ENCODE data around the gene PPBP. TPM values are rescaled to one million over a fixed set of nuclear protein-coding genes. Genes with fewer than 3 reads are reported as not detected.

The PPBP gene
- polyA plus RNA-seq, 1 of the 3 experiments (the other 2 are of a cell fraction) = not detected

DNA sequence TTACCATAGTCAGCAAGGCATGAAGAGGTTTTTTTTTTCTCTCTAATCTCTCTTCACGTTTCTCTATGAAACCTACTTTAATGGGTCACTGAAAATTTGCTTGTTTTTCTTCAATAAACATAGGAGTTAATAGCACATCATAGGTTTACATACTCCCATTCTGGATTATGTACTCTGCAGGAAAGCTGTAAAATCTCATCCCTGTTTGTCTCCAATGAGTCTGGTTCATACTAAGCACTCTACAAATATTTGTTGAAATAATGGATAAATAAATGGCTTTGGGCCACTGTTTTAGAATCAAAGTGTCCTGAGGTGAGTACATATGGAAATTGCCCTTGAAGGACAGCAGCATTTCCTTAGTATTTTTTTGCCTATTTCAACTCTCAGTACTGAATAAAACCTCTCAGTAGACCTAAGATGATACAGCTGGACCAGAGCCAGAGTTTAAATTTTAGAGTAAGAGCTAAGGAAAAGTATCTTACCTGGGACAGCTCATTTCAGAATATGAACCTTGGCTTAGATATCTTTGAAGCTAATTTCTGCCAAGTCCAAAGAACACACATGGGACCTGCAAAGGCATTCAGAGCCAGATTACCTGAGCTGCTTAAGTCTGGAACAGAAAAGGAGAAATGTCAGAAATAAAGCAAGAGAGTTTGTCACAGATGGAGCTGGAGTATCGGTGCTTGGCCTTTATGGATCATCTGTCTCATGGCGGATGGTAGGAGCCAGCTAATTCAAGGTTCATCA lies 40.6 kb downstream of the PPBP start:
- no peak overlapping the region for H3K4me2 ChIP-seq
- H3K4me1 ChIP-seq (ENCODE audit: control insufficient read depth in 1 of 2, insufficient read depth in 2 of 2, low read depth in 1 of 2, low read length in 1 of 2) = no peaks in the 10 kb centered on the region
- no peak overlapping the region for H3K4me3 ChIP-seq (ENCODE audit: low read depth in 2 of 2, low read length in 1 of 2)
- no peak overlapping the region for H3K27ac ChIP-seq (ENCODE audit: low read depth in 2 of 2, low read length in 1 of 2)
- H4K20me1 ChIP-seq (ENCODE audit: insufficient read depth) = no peaks in the 10 kb centered on the region
- ChIA-PET POLR2A (no interaction called here), CTCF (interaction anchor here (0.9 kb wide), 1 partner anchor 30 kb away, joined by 3 read pairs; no protein-coding TSS in a partner anchor)
- H3K9me2 ChIP-seq = no peaks in the 10 kb centered on the region
- no peaks in the 10 kb centered on the region for H3K36me3 ChIP-seq (replicated peaks in 1 of 2; ENCODE audit: control insufficient read depth in 1 of 2, insufficient read depth in 2 of 2, low read length in 1 of 2)
- WGBS (ENCODE audit: low lambda C conversion rate) = 6% methylated on average over 3 of the region's 3 CpGs
- no peaks in the 10 kb centered on the region for H3K79me2 ChIP-seq (ENCODE audit: insufficient read depth)
- no peak for TF ChIP-seq GABPA (IDR thresholded peaks at IDR 0.05; ENCODE audit: low read depth)
- no peak for TF ChIP-seq MXI1 (IDR thresholded peaks at IDR 0.05; ENCODE audit: low read depth, low read length)
- TF ChIP-seq MAX (IDR thresholded peaks at IDR 0.05; ENCODE audit: low read depth) = no peak
- TF ChIP-seq RAD21 (IDR thresholded peaks at IDR 0.05; ENCODE audit: low read length) = no peak
- no peak for TF ChIP-seq FOXM1 (IDR thresholded peaks at IDR 0.05; ENCODE audit: low read depth)
- H3K9me3 ChIP-seq = no peaks in the 10 kb centered on the region
- peaks cover 35% of the 10 kb centered on the region for H3K27me3 ChIP-seq (ENCODE audit: insufficient read depth)
- no peak overlapping the region for H2AFZ ChIP-seq (ENCODE audit: low read depth)
- no peak for DNase-seq
- no peak overlapping the region for H3K9ac ChIP-seq
- no peaks in the 10 kb centered on the region for H3F3A ChIP-seq (replicated peaks; ENCODE audit: insufficient read depth)

- no peaks in the 10 kb centered on the region for H3K9me2 ChIP-seq
- H2AFZ ChIP-seq (ENCODE audit: low read depth) = no peak overlapping the region
- no peak overlapping the region for H3K4me2 ChIP-seq
- H3K27me3 ChIP-seq (ENCODE audit: insufficient read depth) = peaks cover 35% of the 10 kb centered on the region
- 6% methylated on average over 3 of the region's 3 CpGs for WGBS (ENCODE audit: low lambda C conversion rate)
- H3K4me1 ChIP-seq (ENCODE audit: control insufficient read depth in 1 of 2, insufficient read depth in 2 of 2, low read depth in 1 of 2, low read length in 1 of 2) = no peaks in the 10 kb centered on the region
- H4K20me1 ChIP-seq (ENCODE audit: insufficient read depth) = no peaks in the 10 kb centered on the region
- no peak overlapping the region for H3K4me3 ChIP-seq (ENCODE audit: low read depth in 2 of 2, low read length in 1 of 2)
- H3F3A ChIP-seq (replicated peaks; ENCODE audit: insufficient read depth) = no peaks in the 10 kb centered on the region
- ChIA-PET CTCF (no interaction called here), POLR2A (no interaction called here)
- H3K27ac ChIP-seq (ENCODE audit: low read depth in 2 of 2, low read length in 1 of 2) = no peak overlapping the region
- H3K79me2 ChIP-seq (ENCODE audit: insufficient read depth) = no peaks in the 10 kb centered on the region
- no peaks in the 10 kb centered on the region for H3K9me3 ChIP-seq
- no peak overlapping the region for H3K9ac ChIP-seq
- DNase-seq = no peak
- no peaks in the 10 kb centered on the region for H3K36me3 ChIP-seq (replicated peaks in 1 of 2; ENCODE audit: control insufficient read depth in 1 of 2, insufficient read depth in 2 of 2, low read length in 1 of 2)
- TF ChIP-seq, protein P1, sequence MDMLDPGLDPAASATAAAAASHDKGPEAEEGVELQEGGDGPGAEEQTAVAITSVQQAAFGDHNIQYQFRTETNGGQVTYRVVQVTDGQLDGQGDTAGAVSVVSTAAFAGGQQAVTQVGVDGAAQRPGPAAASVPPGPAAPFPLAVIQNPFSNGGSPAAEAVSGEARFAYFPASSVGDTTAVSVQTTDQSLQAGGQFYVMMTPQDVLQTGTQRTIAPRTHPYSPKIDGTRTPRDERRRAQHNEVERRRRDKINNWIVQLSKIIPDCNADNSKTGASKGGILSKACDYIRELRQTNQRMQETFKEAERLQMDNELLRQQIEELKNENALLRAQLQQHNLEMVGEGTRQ (IDR thresholded peaks at IDR 0.05; ENCODE audit: borderline replicate concordance, low read depth, low read length) = no peak
- TF ChIP-seq EZH2phosphoT487 (IDR thresholded peaks at IDR 0.05; ENCODE audit: borderline replicate concordance, low read depth) (no peak), YY1 (IDR thresholded peaks at IDR 0.05; ENCODE audit: low read depth) (no peak), GATA2 (CRISPR knock-in tag; IDR thresholded peaks at IDR 0.05) (no peak), TCF12 (IDR thresholded peaks at IDR 0.05) (no peak), SIN3A (IDR thresholded peaks at IDR 0.05; ENCODE audit: borderline replicate concordance, low read depth, low read length) (no peak), MAX (IDR thresholded peaks at IDR 0.05; ENCODE audit: low read depth) (no peak), RXRA (IDR thresholded peaks at IDR 0.05; ENCODE audit: borderline replicate concordance, low read depth) (no peak), GABPA (IDR thresholded peaks at IDR 0.05; ENCODE audit: low read depth) (no peak), MXI1 (IDR thresholded peaks at IDR 0.05; ENCODE audit: low read depth, low read length) (no peak), FOXM1 (IDR thresholded peaks at IDR 0.05; ENCODE audit: low read depth) (no peak), POLR2AphosphoS5 (IDR thresholded peaks at IDR 0.05; ENCODE audit: low read depth, low read length) (no peak)
- TF ChIP-seq, protein P2, sequence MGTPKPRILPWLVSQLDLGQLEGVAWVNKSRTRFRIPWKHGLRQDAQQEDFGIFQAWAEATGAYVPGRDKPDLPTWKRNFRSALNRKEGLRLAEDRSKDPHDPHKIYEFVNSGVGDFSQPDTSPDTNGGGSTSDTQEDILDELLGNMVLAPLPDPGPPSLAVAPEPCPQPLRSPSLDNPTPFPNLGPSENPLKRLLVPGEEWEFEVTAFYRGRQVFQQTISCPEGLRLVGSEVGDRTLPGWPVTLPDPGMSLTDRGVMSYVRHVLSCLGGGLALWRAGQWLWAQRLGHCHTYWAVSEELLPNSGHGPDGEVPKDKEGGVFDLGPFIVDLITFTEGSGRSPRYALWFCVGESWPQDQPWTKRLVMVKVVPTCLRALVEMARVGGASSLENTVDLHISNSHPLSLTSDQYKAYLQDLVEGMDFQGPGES (IDR thresholded peaks at IDR 0.05; ENCODE audit: low read depth, low read length) = no peak
- TF ChIP-seq, protein P3, sequence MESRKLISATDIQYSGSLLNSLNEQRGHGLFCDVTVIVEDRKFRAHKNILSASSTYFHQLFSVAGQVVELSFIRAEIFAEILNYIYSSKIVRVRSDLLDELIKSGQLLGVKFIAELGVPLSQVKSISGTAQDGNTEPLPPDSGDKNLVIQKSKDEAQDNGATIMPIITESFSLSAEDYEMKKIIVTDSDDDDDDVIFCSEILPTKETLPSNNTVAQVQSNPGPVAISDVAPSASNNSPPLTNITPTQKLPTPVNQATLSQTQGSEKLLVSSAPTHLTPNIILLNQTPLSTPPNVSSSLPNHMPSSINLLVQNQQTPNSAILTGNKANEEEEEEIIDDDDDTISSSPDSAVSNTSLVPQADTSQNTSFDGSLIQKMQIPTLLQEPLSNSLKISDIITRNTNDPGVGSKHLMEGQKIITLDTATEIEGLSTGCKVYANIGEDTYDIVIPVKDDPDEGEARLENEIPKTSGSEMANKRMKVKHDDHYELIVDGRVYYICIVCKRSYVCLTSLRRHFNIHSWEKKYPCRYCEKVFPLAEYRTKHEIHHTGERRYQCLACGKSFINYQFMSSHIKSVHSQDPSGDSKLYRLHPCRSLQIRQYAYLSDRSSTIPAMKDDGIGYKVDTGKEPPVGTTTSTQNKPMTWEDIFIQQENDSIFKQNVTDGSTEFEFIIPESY (IDR thresholded peaks at IDR 0.05; ENCODE audit: borderline replicate concordance, low read depth) = no peak
- TF ChIP-seq, protein P4, sequence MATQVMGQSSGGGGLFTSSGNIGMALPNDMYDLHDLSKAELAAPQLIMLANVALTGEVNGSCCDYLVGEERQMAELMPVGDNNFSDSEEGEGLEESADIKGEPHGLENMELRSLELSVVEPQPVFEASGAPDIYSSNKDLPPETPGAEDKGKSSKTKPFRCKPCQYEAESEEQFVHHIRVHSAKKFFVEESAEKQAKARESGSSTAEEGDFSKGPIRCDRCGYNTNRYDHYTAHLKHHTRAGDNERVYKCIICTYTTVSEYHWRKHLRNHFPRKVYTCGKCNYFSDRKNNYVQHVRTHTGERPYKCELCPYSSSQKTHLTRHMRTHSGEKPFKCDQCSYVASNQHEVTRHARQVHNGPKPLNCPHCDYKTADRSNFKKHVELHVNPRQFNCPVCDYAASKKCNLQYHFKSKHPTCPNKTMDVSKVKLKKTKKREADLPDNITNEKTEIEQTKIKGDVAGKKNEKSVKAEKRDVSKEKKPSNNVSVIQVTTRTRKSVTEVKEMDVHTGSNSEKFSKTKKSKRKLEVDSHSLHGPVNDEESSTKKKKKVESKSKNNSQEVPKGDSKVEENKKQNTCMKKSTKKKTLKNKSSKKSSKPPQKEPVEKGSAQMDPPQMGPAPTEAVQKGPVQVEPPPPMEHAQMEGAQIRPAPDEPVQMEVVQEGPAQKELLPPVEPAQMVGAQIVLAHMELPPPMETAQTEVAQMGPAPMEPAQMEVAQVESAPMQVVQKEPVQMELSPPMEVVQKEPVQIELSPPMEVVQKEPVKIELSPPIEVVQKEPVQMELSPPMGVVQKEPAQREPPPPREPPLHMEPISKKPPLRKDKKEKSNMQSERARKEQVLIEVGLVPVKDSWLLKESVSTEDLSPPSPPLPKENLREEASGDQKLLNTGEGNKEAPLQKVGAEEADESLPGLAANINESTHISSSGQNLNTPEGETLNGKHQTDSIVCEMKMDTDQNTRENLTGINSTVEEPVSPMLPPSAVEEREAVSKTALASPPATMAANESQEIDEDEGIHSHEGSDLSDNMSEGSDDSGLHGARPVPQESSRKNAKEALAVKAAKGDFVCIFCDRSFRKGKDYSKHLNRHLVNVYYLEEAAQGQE (IDR thresholded peaks at IDR 0.05; ENCODE audit: low read depth, low read length) = no peak
Observed at GRCh38 chr4:73945674-73946449, 42.1 kb downstream of the PPBP start.
